DMS153 treated with DMSO at 0.1 percent for 48 hours (cell line): ENCODE data around the gene OR51B4.
"Not testable (repeated sequence)": the region's sequence is repeated elsewhere in the genome, so short reads cannot be mapped to it uniquely, and the experiment has no call there.

Experiments
- DNase-seq: peaks from one replicate; lab custom pipeline; 2025; ENCODE audit not compliant: unreplicated experiment; lab: John Stamatoyannopoulos, UW

OR51B4 gene

DNA sequence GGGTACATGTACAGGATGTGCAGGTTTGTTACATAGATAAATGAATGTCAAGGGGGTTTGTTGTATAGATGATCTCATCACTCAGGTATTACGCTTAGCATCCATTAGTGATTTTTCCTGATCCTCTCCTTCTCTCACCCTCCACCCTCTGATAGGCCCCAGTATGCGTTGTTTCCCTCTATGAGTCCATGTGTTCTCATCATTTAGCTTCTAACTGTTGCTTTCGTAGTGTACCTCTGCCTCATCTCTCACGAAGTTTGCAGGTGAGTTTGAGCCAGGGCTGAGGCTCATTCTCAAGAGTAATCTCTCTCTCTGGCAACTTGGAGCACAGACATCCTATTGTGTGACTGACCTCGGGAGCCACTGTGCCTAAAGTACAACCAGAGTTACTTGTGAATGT is 27.4 kb downstream of the OR51B4 start:
- no peak for DNase-seq

DNA sequence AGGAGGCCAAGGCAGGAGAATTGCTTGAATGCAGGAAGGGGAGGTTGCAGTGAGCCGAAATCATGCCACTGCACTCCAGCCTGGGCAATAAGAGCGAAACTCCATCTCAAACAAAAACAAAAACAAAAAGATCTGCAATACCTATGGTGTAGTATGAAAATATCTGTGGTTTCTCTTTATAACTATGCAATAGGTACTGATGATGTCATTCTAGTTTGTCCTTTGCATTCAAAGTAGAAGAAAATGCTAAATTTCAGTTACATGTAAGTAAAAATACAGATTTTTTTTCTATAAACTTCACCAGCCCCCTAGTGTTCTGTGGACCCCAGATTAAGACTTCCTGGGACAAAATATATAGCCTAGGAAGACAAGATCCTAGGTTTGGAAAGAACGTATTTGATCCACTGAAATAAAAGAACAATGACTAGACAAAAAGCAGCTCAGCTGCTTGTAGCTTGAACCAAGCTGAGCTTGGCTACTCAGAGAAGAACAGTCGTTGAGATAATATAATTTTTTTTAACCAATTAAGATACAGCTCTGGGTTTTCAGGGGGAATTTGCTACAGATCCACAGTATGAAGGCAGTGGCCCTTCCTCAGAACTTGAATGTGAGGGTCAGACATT is 29.2 kb downstream of the OR51B4 start:
- DNase-seq, result no peak

DNA sequence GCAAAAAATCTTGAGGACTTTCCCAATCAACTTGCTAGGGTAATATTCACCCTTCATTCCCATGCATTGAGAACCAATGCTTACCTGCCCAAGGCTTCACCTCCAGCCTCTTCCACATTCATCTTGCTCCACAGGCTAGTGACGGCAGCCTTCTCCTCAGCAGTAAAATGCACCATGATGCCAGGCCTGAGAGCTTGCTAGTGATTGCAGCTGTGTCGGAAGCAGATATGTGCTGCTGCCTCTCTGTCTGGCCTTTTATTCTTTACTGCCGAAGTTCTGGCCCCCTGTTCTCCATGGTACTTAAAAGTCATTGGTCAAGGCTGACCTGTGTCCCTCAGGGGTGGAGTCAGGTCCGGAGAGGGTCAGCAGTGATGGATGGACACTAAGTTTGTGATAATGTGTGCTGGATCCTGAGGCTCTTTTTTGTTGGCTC is 32.0 kb downstream of the OR51B4 start, which contains the start of gene HBE1:
Gene HBE1, minus strand, starts transcription at position 231 of the 433 bp plus-strand sequence. Its CDS starts 55 bp downstream, at position 176.
- DNase-seq, result no peak

DNA sequence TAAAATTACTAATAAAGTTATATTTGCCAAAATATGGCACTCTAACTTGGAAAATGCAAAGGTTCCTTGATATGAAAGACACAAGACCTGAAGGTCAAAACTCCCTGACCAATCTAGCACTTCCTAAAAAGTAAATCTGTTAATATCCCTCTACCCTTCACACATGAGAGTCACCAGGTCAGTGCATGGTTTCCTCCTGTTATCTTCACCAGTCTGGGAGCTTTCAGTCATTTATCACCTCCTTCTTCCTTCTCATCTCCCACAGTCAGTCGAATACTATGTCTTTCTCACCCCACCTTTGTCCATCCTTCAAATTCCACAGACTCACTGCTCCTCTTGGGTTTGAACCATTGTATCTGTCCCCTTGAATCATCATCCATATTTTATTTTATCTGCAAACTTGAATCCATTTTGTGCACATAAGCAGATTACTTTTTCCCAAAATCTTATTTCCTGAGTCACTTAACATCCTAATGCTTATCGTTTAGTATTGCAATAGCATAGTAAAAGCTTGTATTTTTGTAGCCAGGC is 34.6 kb downstream of the OR51B4 start:
- DNase-seq, result no peak

DNA sequence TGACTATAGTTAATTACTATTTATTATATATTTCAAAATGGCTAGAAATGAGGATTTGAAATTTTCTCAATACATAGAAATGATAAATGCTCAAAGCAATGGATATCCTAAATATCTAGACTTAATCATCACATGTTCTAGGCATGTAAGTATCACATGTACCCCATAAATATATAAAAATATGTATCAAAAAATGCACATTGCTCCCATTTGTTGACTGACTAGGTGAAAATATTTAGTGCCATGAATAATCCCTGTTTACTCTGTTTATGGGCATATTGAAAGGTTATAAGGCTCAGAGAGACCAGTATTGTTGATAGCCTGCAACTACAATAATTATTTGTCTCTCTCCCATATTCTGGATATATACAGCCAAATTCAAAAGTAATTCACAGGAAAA is 35.1 kb downstream of the OR51B4 start:
- DNase-seq, result no peak

DNA sequence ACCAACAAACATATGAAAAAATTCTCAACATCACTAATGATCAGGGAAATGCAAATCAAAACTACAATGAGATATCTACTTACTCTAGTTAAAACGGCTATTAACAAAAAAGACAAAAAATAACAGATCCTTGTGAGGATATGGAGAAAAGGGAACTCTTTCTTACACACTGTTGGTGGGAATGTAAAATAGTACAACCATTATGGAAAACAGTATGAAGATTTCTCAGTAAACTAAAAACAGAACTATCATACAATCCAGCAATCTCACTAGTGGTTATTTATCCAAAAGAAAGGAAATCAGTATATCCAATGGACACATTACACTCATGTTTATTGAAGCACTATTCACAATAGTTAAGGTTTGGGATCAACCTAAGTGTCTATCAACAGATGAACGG is 35.9 kb downstream of the OR51B4 start:
- no peak for DNase-seq

DNA sequence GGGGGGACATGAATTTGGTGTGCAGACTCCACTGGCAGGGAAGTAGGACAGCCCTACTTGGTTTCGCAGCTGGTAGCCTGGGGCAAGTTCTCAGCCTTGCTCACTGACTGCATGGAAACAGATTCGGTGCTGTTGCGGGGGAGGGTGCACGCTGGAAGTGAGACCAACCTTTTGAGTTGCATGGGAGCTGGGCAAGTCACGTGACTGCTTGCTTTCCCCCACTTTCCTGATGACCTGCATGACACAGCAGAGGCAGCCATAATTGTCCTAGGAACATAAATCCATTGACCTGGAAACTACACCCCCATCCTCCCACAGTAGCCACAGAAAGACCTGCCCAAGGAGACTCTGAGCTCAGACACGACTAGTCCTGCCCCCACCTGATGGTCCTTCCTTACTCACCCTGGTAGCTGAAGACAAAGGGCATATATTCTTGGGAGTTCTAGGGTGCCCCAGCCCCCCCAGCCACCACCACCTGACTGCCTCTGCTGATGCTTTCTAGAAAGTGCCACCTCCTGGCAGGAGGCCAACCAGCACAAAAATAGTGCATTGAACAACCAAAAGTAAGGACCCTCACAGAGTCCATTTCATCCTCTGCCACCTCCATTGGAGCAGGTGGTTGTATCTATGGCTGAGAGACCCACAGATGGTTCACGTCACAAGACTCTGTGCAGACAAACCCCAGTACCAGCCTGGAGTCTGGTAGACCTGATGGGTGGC is 43.0 kb downstream of the OR51B4 start:
- no peak for DNase-seq

DNA sequence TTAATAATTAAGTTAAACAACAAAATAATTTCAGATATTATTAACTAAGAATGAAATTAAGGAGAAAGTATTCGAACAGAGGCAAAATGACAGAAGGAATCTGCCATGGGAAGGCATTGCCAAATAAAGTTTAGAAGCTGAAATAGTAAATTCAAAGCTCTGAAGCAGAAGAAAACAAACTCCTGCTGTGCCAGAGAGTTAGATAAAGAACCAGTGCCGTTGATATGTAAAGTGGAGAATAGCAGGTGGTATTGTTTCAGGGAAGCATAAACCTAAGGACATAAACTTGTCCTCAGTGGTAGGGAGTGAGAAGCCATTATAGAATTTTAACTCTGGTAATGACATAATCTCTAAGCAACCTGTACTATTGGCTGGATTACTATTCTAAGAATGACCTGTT is 44.5 kb downstream of the OR51B4 start:
- no peak for DNase-seq

DNA sequence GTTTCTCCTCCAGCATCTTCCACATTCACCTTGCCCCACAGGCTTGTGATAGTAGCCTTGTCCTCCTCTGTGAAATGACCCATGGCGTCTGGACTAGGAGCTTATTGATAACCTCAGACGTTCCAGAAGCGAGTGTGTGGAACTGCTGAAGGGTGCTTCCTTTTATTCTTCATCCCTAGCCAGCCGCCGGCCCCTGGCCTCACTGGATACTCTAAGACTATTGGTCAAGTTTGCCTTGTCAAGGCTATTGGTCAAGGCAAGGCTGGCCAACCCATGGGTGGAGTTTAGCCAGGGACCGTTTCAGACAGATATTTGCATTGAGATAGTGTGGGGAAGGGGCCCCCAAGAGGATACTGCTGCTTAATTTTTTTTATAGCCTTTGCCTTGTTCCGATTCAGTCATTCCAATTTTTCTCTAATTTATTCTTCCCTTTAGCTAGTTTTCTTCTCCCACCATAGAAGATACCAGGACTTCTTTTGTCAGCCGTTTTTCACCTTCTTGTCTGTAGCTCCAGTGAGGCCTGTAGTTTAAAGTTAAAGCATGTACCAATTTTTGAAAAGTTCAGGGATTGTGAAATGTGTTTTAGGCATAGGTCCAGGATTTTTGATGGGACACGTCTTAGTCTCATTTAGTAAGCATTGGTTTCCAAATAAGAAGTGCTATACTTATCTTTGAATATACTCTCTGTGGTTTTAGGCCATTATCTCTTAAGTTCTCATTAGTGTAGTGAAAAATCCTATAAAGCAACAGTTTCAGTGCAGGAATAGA is 46.9 kb downstream of the OR51B4 start, which contains the start of gene HBG2:
Gene HBG2, minus strand, starts transcription at position 136 of the 768 bp plus-strand sequence. Its CDS starts 53 bp downstream, at position 83.
- not testable (repeated sequence) for DNase-seq

DNA sequence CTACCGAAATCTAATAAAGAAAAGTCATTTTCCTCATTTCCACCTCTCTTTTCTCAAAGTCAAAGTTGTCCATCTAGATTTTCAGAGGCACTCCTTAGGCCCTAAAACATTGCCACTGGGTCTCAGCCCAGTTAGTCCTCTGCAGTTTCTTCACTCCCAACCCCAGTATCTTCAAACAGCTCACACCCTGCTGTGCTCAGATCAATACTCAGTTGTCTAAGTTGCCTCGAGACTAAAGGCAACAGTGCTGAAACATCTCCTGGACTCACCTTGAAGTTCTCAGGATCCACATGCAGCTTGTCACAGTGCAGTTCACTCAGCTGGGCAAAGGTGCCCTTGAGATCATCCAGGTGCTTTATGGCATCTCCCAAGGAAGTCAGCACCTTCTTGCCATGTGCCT is 47.7 kb downstream of the OR51B4 start:
- not testable (repeated sequence) for DNase-seq

DNA sequence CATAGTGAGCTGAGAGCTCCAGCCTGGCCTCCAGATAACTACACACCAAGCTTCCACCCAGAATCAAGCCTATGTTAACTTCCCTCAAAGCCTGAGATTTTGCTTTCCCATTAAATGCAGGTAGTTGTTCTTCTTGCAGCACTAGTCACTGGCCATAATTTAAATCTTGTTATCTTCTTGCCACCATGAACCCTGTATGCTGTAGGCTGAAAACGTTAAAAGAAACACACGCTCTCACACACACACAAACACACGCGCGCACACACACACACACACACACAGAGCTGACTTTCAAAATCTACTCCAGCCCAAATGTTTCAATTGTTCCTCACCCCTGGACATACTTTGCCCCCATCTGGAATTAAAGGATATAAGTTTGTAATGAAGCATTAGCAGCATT is 48.3 kb downstream of the OR51B4 start:
- not testable (repeated sequence) for DNase-seq

DNA sequence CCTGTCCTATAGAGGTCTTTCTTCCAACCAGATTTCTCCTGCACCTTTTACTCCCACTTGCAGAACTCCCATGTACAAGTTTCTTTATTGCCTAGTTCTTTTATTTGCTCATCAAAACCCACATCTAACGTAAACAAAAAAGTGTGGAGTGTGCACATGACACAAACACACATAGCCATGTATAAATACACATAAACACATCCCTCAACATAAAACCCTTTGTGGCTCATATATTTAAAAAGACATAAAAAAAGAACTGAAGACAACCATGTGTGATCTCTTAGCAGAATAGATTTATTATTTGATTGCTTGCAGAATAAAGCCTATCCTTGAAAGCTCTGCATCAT is 48.9 kb downstream of the OR51B4 start:
- DNase-seq, result no peak

DNA sequence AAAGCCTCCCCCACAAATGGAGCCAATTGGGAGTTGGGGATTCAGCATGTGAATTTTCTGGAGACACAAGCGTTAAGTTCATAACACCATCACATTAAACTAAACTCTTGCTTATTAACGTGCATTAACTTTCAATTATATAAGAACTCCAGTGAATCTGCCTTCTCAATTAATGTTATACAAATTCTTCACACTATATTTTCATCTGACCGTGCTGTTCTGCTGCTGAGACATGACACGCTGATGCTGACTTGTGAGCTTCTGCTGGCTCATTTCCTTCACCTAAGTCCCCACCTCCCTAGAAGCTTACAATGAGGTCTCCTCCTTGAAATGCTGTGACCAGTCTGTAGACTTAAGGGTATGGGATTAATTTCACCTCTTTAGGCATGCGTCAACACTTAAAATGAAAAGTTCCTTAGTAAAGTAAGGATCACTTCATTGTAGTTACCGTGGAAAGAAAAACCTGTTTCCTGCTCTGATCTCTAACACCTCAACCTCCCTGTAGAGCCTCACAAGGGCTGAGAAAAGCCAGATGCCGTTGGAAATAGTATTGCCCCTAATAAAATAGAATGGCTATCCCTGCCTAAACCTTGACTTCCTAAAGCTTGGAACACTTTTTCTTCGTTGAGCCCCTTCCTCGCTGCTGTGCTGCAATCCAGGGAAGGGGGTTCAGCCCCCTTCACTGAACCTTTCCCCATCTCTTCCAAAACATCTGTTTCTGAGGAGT is 49.4 kb downstream of the OR51B4 start:
- DNase-seq, result no peak

DNA sequence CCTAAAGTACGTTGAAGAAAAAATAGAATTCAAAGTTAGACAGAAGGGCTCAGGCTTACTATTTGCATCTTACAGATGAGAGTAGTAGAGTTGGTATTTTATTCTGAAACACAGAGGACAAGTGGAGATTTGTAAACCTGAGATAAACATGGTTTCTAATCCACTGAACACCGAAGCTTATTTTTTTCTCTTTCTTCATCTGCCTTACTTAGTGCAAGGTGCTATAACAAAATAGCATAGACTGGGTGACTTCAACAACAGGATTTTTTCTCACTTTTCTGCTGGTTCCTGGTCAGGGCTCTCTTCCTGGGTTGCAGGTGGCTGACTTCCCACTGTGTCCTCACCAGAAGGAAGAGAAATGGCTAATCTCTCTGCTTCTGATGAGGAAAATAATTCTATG is 50.0 kb downstream of the OR51B4 start:
- DNase-seq, result no peak
